GM19238 (cell line): Measurements from ENCODE around the gene SOX5.
"Not testable (repeated sequence)": the region's sequence is repeated elsewhere in the genome, so short reads cannot be mapped to it uniquely, and the experiment has no call there.

Source experiments
- DNase-seq: peaks from one replicate; pipeline ENCODE4 v3.0.0; 2011; ENCODE audit warnings: low spot score; ENCODE audit not compliant: insufficient read length

SOX5 gene

DNA sequence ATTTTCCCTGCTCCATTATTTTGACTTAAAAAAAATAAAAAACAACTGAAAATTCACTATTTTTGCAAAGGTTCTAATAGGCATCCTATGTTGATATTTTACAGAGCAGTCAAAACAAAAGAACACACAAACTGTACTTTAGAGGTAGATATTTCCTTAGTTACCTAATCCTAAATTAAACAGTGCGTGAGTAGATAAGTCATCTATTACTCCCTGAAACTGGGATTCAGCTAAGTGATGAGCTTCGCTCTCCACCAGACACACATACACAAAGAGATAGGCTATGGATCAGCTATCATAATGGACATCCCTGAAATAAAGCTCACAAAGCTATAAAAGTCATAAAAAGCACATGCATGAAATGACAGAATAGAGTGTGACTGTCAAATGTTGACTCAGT, 398.7 kb downstream of the SOX5 start:
- DNase-seq = no peak

DNA sequence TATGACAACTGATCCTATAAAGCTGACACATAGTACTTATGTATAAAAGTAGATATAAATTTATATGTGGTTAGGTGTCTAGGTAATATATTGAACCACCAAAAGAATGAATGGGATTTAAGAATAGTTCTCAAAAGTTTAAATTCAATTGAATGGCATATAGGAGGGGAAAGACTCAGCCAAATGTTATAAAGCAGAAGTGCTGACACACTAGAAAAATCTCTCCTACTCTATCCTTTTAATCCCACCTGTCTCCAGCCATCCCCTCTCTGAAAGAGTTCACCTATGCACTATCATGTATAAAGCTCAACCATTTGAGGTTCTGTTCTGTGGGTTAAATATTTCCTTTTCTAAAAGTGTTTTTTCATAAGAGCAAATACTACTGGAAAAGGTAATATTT, 400.7 kb downstream of the SOX5 start:
- no peak for DNase-seq

DNA sequence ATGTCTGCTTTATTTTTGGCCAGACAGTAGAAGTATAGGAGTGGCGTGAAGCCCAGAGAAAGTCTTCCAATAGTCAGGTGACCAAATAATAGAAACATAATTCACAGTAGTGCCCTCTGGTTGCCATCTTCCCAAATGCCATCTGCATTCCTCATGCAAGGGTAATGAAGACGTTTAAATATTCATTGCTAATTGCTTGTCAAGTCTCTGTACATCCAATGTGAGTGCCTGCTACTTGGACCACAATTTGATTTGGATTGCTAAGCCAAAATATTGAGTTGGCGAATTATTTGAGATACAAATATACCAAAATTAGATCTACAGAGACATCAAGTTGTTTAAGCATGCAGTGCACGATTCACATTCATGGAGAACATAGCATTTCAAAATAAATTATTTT, 402.7 kb downstream of the SOX5 start:
- DNase-seq = no peak

DNA sequence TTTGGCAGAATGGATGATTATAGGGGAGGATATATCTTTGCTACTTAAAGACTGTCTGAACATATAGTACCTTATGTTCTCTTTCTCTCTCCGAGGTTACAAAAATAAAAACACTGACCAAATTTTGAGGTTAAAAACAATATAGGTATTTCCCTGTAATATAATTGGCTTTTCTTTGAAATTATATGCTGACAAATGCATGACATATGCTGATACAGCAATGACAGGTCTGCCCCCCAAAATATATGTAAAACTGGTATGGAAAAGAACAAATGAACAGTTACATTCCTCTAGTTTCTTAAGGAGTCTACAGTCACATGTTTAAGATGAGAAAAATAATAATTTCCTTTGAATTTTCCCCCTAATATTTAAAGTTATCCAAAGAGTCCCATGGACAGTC, 405.7 kb downstream of the SOX5 start:
- no peak for DNase-seq

DNA sequence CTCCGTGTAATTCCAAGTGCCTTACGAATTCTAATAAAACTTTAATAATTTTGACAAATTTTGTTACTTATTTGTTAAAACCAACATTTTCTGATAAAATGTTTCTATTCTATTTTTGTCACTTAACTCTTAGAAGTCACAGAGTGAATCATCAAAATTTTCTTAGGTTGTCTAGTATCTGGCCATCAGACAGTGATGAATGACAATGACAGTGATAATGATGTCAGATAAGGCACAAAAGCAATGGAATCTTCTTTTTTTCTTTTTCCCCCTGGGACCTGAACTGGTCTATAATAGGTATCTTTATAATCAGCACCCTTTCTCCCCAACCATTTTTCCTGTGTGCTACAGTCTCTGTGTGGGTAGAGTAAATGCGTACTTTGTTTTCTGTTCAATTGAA, 407.3 kb downstream of the SOX5 start:
- DNase-seq = no peak

DNA sequence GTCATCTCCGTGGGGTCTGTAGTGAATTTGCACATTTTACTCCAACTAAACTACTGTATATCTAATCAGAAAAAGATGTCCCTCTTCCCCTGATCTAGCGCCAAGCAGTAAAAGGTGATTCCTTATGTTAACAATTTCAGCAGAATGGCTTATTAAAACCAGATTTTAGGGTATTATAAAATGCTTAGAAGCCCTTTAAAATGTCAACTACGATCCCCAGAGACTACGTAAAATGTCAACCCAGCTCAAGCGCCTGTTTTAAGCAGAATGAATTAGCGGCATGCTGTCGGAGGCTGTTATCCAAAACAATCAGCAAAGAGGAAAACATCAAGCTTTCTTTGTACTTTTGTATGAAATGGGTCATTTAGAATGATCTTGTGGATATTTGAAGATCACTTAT, 408.9 kb downstream of the SOX5 start:
- no peak for DNase-seq

DNA sequence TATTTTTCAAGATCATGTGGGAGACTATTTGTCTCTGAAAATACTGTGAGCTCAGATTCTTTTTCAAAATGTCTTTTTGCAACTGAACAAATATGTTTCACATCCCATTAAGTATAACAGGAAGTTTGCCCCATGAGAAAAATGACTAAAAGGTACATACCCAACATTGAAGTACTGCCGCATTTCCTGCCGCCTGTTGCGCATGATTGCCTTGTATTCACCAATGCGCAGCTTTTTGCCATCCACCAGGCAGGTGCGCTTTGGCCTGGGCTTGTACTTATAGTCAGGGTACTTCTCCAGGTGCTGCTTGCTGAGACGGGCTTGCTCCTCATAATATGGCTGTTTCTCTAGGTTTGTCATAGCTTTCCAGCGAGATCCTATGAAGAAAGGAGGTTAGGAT, 413.2 kb downstream of the SOX5 start:
- peak; percentile 1 for DNase-seq

DNA sequence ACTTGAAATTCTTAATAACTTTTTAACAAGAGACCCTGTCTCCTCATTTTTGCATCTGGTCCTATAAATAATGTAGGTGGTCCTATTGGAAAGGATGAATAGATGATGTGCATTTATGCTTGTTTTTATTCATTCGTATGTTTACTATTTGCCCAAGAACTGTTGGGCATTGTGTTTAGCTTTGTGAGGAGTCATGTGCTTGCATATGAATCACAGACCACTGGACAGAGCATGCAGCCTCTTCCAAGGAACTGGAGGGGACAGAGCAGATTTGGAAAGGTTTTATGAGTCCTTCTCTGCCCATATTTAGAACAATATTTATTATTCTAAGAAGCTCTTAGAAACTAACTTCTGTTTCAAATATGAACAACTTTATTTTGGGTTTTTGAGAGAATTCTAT, 414.0 kb downstream of the SOX5 start:
- DNase-seq = no peak

DNA sequence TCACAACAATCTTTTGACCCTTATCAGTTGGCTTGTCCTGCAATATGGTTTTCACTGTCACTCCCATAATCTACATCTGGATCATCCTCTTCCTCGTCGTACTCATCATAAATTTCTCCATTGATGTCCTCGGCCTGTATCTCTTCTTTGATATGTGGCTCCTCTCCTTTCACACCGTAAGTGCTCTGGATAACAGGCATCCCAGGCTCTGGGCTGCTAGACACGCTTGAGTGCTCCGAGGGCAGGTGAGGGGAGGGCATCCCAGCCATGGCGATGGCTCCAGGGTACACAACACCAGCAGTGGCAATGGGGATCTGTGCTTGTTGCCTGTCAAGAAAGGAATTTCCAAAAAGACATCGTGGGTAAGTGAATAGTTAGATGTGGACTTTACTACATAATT, 415.3 kb downstream of the SOX5 start:
- DNase-seq = no peak

DNA sequence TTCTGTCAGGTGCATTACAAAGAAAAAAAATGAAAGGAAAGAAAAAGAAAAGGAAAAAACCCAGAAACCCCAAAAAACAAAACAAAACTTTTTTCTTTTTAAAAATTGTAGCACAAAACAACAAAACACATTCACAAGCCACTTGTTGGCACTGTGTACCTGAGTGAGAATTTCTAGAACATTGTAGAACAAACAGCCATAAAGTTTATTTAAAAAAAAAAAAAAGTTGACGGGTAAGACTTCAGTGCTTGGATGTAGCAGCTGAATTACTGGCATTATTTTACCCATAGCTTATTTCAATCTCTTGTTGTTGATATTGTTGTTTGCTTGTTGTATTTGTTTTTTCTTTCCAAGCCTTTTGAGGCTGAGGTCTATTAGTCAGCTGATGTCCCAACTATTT, 415.8 kb downstream of the SOX5 start:
- DNase-seq = no peak

DNA sequence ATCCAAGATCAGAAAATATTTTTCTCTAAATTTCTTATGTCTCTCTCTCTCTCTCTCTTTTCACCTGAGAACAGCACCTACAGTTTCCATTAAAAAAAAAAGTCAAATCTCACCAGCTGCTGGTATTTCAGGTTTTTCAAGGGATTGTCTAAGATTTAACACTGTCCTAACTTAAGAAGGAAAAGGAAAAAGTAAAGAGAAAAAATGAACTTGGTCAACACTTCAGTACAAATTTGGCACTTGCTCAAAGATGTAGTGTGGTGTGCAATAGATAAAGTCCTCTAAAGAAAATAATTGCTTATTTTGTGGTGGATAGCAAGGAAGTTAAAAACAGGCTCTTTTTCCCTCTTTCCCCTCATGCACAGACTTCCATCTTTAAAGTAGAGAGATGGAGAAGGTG, 416.2 kb downstream of the SOX5 start:
- no peak for DNase-seq

DNA sequence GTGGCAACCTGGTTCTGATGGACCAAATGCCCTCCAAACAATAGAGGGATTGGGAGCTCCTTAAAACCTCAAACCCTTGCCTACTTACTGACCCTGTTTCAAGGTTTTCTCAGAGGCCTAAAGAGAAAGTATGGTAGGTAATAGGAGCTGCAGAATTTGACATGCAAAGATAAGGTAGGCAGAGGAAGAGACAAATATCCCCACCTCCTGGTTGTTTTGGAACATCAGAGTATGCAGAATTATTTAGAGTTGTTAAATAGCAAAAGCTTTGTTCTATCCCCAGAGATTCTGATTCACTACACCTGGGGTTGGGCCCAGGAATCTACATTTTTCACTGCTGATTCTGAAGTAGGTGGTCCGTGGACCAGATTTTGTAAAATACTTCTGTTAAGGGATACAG, 421.2 kb downstream of the SOX5 start:
- no peak for DNase-seq

DNA sequence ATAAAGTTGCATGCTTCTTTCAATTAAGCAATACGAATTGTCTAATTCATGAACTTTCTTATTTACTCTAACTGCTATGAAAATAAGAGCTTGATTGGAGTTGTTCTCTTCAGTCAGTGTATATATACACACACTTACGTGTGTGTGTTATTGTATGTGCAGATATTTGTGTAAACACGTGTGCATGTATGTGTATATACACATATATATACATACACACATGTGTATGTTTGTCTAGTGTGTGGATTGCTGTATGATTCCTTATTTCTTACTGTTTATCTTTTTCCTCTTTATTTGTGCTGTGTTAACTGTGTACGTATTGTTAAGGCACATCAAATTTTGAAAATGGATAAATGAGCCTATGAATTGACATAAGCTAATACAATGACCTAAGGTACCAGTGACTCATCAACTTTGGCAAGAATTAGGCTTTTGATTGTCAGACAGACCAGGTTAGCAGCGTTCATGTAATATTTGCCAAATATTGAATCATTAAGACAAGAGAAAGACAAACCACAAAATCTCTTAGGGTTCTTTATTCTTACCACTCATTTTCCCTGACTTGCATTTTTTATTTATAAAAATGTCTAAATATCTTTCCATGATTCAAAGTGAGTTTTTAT, 423.9 kb downstream of the SOX5 start:
- no peak for DNase-seq

DNA sequence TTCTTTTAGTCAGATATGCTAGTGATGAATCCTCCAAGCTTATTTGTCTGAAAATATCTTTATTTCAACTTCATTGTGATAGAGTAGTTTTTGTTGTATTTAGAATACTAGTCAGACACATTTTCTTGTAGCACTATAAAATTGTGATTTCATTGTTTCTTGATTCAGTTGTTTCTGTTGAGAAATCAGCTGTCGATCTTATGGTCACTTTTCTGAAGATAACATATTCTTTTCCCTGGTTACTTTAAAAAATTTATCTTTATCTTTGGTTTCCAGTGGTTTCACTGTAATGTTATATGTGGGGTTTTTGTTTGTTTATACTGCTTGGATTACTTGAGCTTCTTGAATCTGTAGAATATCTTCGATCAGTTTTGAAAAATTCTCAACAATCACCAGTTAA, 426.1 kb downstream of the SOX5 start:
- DNase-seq = no peak

DNA sequence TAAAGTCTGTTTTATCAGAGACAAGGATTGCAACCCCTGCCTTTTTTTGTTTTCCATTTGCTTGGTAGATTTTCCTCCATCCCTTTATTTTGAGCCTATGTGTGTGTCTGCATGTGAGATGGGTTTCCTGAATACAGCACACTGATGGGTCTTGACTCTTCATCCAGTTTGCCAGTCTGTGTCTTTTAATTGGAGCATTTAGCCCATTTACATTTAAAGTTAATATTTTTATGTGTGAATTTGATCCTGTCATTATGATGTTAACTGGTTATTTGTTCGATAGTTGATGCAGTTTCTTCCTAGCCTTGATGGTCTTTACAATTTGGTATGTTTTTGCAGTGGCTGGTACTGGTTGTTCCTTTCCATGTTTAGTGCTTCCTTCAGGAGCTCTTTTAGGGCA, 430.0 kb downstream of the SOX5 start:
- not testable (repeated sequence) for DNase-seq

DNA sequence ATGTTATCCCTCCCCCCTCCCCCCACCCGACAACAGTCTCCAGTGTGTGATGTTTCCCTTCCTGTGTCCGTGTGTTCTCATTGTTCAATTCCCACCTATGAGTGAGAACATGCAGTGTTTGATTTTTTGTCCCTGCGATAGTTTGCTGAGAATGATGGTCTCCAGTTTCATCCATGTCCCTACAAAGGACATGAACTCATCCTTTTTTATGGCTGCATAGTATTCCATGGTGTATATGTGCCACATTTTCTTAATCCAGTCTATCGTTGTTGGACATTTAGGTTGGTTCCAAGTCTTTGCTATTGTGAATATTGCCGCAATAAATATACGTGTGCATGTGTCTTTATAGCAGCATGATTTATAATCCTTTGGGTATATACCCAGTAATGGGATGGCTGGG, 433.7 kb downstream of the SOX5 start:
- DNase-seq = not testable (repeated sequence)

DNA sequence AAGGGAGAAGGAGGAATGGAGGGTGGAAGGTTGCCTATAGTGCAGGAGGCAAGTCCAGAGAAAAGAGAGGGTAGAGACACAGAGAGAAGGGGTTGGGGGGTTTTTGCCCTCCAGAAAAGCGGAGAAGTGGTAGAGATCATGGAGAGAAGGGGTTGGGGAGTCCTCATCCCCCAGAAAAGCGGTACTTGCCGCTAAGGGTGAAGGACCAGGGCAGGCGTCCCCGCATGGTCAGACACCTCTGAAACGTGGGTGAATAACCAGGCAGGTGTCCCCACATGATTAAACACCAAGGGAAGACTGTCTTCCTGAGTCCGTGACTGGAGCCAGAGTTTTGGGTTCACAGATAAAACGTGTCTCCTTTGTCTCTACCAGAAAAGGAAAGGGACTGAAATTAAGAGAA, 439.0 kb downstream of the SOX5 start:
- DNase-seq = no peak

DNA sequence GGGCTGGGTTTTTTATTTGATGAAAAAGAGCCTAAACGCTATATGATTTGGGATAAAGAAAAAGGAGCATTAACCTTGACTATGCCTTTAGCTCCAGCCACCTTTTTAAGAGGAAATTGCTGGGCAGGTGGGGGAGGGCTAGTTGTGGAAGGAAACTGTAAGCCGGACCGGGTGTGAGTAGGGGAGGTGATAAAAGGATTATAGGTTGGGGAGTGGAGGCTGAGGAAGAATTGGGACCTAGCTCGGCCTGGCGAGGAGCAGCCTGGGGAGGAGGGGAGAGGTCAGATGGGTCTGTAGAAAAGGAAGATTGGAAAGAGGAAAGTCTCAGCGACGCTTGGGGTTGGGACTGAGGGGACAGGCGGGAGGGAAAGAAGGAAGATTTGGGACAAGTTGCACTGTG, 439.6 kb downstream of the SOX5 start:
- DNase-seq = not testable (repeated sequence)

DNA sequence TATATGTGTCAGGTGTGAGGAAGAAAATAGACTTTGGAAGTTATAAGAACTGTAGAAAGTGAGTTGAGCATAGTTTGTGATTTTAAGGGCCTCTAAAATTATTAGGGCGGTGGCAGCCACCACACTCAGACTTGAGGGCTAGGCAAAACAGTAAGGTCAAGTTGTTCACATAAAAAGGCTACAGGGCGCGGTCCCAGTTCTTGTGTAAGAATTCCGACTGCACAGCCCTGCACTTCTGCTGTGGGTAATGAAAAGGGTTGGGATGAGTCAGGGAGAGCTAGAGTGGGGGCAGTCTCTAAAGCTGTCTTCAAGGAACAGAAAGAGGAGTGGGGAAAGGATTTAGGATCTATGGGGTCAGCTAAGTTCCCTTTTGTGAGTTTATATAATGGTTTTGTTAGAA, 441.7 kb downstream of the SOX5 start:
- DNase-seq = not testable (repeated sequence)

DNA sequence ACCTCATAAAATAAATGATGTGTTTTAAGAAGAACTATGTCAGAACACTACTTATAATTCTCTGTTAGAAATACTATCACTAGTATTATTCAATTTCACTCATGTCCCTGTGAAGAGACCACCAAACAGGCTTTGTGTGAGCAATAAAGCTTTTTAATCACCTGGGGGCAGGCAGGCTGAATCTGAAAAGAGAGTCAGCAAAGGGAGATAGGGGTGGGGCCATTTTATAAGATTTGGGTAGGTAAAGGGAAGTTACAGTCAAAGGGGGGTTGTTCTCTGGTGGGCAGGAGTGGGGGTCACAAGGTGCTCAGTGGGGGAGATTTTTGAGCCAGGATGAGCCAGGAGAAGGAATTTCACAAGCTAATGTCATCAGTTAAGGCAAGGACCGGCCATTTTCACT, 443.7 kb downstream of the SOX5 start:
- DNase-seq = not testable (repeated sequence)

DNA sequence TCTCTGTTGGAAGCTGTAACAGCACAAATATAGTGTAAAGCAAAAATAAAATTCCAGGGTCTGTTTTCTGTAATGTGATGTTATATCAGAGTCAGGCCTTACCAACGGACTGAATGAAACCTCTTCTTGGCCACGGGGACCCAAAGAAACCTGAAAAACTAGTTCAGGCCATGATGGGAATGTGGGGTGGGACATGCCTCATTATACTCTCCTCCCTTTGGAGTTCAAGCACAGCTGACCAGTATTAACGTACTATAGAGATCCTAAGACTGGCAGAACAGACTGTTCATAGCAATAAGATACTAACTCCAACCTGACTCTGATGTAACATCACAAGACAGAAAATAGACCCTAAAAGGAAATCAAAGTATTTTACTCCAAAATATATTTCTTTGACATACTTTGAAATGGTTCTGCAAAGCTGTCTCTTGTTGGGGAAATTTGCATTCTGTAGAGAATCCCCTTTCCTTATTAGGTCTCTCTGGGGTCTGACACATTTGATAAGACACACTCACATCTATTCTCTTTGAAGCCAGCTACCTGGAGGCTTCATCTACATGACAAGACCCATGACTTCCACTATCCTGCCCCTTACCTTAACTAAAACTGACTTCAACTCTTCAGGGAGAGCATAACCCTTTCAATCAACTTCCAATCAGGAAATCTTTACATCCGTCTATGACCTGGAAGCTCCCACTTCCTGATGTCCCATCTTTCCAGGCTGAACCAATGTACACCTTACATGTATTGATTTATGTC, 444.6 kb downstream of the SOX5 start:
- no peak for DNase-seq

DNA sequence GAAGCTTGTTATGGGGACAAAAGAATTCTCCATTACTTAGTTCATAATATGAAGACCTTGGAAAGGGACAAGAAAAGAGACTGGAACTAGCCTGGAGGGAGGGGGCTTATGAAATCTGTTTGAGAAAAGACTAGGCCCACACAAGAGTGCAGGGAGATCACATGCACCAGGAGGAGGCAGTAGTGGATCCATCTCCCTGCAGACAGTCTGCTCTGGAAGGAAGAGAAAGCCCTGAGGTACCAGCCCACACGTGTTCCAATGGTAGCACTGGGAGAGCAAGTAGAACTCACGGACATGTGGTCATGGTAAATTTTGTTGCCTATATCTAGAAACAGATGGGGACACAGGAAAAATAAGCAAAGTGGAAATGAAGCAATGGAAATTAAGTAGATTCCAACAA, 445.4 kb downstream of the SOX5 start:
- DNase-seq = no peak

DNA sequence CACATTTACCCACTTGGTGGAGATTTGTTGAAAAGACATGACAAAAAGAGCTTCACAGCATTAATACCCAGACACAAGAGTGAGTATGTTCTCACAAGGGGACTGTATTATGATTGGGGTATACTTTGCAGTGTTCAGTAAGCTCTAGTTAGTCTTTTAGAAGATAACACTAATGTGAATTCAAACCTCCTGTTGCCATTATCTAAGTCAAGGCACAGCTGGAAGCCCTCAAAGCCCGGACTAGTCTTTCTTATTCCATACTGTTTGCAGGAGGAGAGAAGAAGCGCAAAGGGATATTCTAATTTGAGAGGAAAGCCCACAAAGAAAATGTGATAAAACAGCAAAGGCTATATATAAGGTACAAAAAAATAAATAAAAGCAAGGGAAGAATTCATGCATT, 445.9 kb downstream of the SOX5 start:
- no peak for DNase-seq
